HepG2 (cell line): ENCODE measurements around the gene CRIM1. TPM values are rescaled to one million over a fixed set of nuclear protein-coding genes. Genes with fewer than 3 reads are reported as not detected.

Experiments used
- BHLHE40 ChIP-seq: IDR thresholded peaks from 2 replicates; pipeline ENCODE4 v1.6.1; 2011; ENCODE audit warnings: low read length, improper control_type of control experiment
- KAT8 ChIP-seq: IDR thresholded peaks from 2 replicates; pipeline ENCODE4 v1.6.1; 2016; ENCODE audit warnings: missing genetic modification reagents, missing compliant biosample characterization
- MED13 ChIP-seq: sonication (generic); formaldehyde crosslinking; IDR thresholded peaks from 2 replicates; pipeline ENCODE4 v1.5.0; 2020; ENCODE audit warnings: missing genetic modification reagents
- NCOA5 ChIP-seq: sonication (generic); formaldehyde crosslinking; IDR thresholded peaks from 2 replicates; pipeline ENCODE4 v1.4.0; 2020; ENCODE audit warnings: missing genetic modification reagents
- ZBTB21 ChIP-seq: sonication (generic); formaldehyde crosslinking; IDR thresholded peaks from 2 replicates; pipeline ENCODE4 v1.4.0; 2020; ENCODE audit warnings: missing genetic modification reagents
- ZNF44 ChIP-seq: sonication (generic); formaldehyde crosslinking; IDR thresholded peaks from 2 replicates; pipeline ENCODE4 v1.5.1; 2020; ENCODE audit warnings: mild to moderate bottlenecking, missing genetic modification reagents
- ZNF792 ChIP-seq: IDR thresholded peaks from 2 replicates; pipeline ENCODE4 v1.6.1; 2016
- polyA plus RNA-seq, 8 experiments: library from polyadenylated mRNA; depleted of rRNA in 3 of 8; stranded (reverse) in 7 of 8; unstranded in 1 of 8; fragments of >200 nt; fragmentation: Illumina TruSeq in 4 of 8; extraction: Trizol in 4 of 8; gene quantifications; 2 replicates each; pipeline versions ENCODE4 v1.2.1 to v1.2.3, GENCODE V29; 2011 to 2016; ENCODE audit warnings: low read depth in 4 of 8, missing spikeins in 1 of 8, mixed read lengths in 1 of 8; ENCODE audit not compliant: insufficient read depth in 1 of 8
- total RNA-seq, 5 experiments: library from RNA; depleted of rRNA; stranded (reverse); fragments of >200 nt; fragmentation: Illumina TruSeq; extraction: Trizol; gene quantifications; 2 replicates each; pipeline ENCODE4 v1.2.3, GENCODE V29; 2016; ENCODE audit warnings: low read depth in 1 of 5
- TF ChIP-seq, protein P1 (sequence below), 2 experiments: fragments of 450-650 bp in 1 of 2; sonication (generic) in 1 of 2; formaldehyde crosslinking in 1 of 2; IDR thresholded peaks; 2 replicates each; pipeline versions ENCODE4 v1.6.1 to v1.8.0; 2016 to 2022; ENCODE audit warnings: antibody characterized with exemption in 1 of 2, mild to moderate bottlenecking in 1 of 2, missing genetic modification reagents in 1 of 2
- TF ChIP-seq, protein P2 (sequence below): IDR thresholded peaks from 2 replicates; pipeline ENCODE4 v1.6.1; 2012; ENCODE audit warnings: low read depth, low read length, improper control_type of control experiment

CRIM1 gene
- total and polyA plus RNA-seq, 2 of the 13 experiments (the other 11 are each of a cell fraction or from before 2014, with no cell fraction given), result 39.1 to 69.9 TPM

GRCh38 chr2:36545871-36546416 is 190.4 kb downstream of the CRIM1 start (continued):
- TF ChIP-seq, protein P1, sequence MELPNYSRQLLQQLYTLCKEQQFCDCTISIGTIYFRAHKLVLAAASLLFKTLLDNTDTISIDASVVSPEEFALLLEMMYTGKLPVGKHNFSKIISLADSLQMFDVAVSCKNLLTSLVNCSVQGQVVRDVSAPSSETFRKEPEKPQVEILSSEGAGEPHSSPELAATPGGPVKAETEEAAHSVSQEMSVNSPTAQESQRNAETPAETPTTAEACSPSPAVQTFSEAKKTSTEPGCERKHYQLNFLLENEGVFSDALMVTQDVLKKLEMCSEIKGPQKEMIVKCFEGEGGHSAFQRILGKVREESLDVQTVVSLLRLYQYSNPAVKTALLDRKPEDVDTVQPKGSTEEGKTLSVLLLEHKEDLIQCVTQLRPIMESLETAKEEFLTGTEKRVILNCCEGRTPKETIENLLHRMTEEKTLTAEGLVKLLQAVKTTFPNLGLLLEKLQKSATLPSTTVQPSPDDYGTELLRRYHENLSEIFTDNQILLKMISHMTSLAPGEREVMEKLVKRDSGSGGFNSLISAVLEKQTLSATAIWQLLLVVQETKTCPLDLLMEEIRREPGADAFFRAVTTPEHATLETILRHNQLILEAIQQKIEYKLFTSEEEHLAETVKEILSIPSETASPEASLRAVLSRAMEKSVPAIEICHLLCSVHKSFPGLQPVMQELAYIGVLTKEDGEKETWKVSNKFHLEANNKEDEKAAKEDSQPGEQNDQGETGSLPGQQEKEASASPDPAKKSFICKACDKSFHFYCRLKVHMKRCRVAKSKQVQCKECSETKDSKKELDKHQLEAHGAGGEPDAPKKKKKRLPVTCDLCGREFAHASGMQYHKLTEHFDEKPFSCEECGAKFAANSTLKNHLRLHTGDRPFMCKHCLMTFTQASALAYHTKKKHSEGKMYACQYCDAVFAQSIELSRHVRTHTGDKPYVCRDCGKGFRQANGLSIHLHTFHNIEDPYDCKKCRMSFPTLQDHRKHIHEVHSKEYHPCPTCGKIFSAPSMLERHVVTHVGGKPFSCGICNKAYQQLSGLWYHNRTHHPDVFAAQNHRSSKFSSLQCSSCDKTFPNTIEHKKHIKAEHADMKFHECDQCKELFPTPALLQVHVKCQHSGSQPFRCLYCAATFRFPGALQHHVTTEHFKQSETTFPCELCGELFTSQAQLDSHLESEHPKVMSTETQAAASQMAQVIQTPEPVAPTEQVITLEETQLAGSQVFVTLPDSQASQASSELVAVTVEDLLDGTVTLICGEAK (IDR thresholded peaks at IDR 0.05), result no peak
- TF ChIP-seq, protein P1 (CRISPR knock-in tag; IDR thresholded peaks at IDR 0.05), result no peak
- TF ChIP-seq, protein P2, sequence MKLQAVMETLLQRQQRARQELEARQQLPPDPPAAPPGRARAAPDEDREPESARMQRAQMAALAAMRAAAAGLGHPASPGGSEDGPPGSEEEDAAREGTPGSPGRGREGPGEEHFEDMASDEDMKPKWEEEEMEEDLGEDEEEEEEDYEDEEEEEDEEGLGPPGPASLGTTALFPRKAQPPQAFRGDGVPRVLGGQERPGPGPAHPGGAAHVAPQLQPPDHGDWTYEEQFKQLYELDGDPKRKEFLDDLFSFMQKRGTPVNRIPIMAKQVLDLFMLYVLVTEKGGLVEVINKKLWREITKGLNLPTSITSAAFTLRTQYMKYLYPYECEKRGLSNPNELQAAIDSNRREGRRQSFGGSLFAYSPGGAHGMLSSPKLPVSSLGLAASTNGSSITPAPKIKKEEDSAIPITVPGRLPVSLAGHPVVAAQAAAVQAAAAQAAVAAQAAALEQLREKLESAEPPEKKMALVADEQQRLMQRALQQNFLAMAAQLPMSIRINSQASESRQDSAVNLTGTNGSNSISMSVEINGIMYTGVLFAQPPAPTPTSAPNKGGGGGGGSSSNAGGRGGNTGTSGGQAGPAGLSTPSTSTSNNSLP, result no peak
- TF ChIP-seq ZBTB21 (CRISPR knock-in tag), result no peak
- TF ChIP-seq BHLHE40, result no peak
- TF ChIP-seq ZNF792 (CRISPR knock-in tag), result no peak
- TF ChIP-seq NCOA5 (CRISPR knock-in tag), result no peak
- TF ChIP-seq KAT8 (CRISPR knock-in tag), result no peak
- no peak for TF ChIP-seq MED13 (CRISPR knock-in tag)
- TF ChIP-seq ZNF44 (CRISPR knock-in tag), result no peak
